Astrocyte (in vitro differentiated cells and primary cell): ENCODE data around the gene TTC7B. TPM values are rescaled to one million over a fixed set of nuclear protein-coding genes. Genes with fewer than 3 reads are reported as not detected.

ENCODE experiments used
- DNase-seq: peaks from one replicate; pipeline ENCODE4 v3.0.0-alpha.2; 2010; ENCODE audit warnings: low read depth
- FAIRE-seq: peaks from 2 replicates; lab custom pipeline; 2011; peaks lifted over from hg19 to GRCh38; lab: Jason Lieb, UNC
- H2AFZ ChIP-seq: 2 replicates; pipeline ENCODE4 v1.6.0; 2012; ENCODE audit warnings: low read depth, low read length, inconsistent platforms
- H3K27ac ChIP-seq: 2 replicates; pipeline ENCODE4 v1.5.1; 2011; ENCODE audit warnings: low read depth, low read length, inconsistent platforms
- H3K27me3 ChIP-seq: 2 replicates; pipeline ENCODE4 v1.6.0; 2011; ENCODE audit warnings: low read length, inconsistent platforms; ENCODE audit not compliant: insufficient read depth
- H3K36me3 ChIP-seq: 2 replicates; pipeline ENCODE4 v1.5.1; 2011; ENCODE audit warnings: low read length, inconsistent platforms; ENCODE audit not compliant: insufficient read depth
- H3K4me1 ChIP-seq: 2 replicates; pipeline ENCODE4 v1.5.1; 2011; ENCODE audit warnings: low read length, inconsistent platforms; ENCODE audit not compliant: insufficient read depth
- H3K4me2 ChIP-seq: 2 replicates; pipeline ENCODE4 v1.6.0; 2012; ENCODE audit warnings: low read length, inconsistent platforms
- H3K4me3 ChIP-seq: 2 replicates; pipeline ENCODE4 v1.5.1; 2011; ENCODE audit warnings: low read depth, mild to moderate bottlenecking, low read length, inconsistent platforms; ENCODE audit not compliant: insufficient read depth
- H3K79me2 ChIP-seq: 2 replicates; pipeline ENCODE4 v1.6.0; 2012; ENCODE audit warnings: mild to moderate bottlenecking, low read length, inconsistent platforms; ENCODE audit not compliant: insufficient read depth
- H3K9ac ChIP-seq: 2 replicates; pipeline ENCODE4 v1.6.0; 2012; ENCODE audit warnings: mild to moderate bottlenecking, low read length, inconsistent platforms
- H3K9me3 ChIP-seq: 2 replicates; pipeline ENCODE4 v1.5.1; 2012; ENCODE audit warnings: low read depth, mild to moderate bottlenecking, low read length, inconsistent platforms; ENCODE audit not compliant: insufficient read depth
- H4K20me1 ChIP-seq: 2 replicates; pipeline ENCODE4 v1.6.0; 2012; ENCODE audit warnings: low read length, inconsistent platforms; ENCODE audit not compliant: insufficient read depth
- H3K27ac Mint-ChIP-seq: one replicate; pipeline ENCODE4 v1.8.0; 2021; ENCODE audit warnings: mild to moderate bottlenecking, mixed read lengths; ENCODE audit not compliant: unreplicated experiment
- H3K27me3 Mint-ChIP-seq: one replicate; pipeline ENCODE4 v1.8.0; 2021; ENCODE audit warnings: low read depth, mixed read lengths; ENCODE audit not compliant: unreplicated experiment
- H3K36me3 Mint-ChIP-seq: one replicate; pipeline ENCODE4 v1.8.0; 2021; ENCODE audit warnings: low read depth, mixed read lengths; ENCODE audit not compliant: unreplicated experiment
- H3K4me1 Mint-ChIP-seq: one replicate; pipeline ENCODE4 v1.8.0; 2021; ENCODE audit warnings: low read depth, mixed read lengths; ENCODE audit not compliant: unreplicated experiment
- H3K4me3 Mint-ChIP-seq: one replicate; pipeline ENCODE4 v1.8.0; 2021; ENCODE audit warnings: mild to moderate bottlenecking, moderate library complexity, mixed read lengths; ENCODE audit not compliant: unreplicated experiment
- H3K9me3 Mint-ChIP-seq: one replicate; pipeline ENCODE4 v1.8.0; 2021; ENCODE audit warnings: mild to moderate bottlenecking, mixed read lengths; ENCODE audit not compliant: unreplicated experiment
- CTCF ChIP-seq: IDR thresholded peaks from 2 replicates; pipeline ENCODE4 v1.5.1; 2011; ENCODE audit warnings: low read depth, mild to moderate bottlenecking, inconsistent platforms, low read length, moderate library complexity; ENCODE audit not compliant: insufficient read depth
- EZH2 ChIP-seq: IDR thresholded peaks from 2 replicates; pipeline ENCODE4 v1.6.1; 2012; ENCODE audit warnings: mild to moderate bottlenecking, low read length, inconsistent platforms; ENCODE audit not compliant: insufficient read depth
- total RNA-seq: library from RNA; stranded (reverse); gene quantifications from 2 replicates; pipeline ENCODE4 v1.2.1, GENCODE V29; 2021

The TTC7B gene
- total RNA-seq, 1 donor from 2014 or later: 42.1 TPM

DNA sequence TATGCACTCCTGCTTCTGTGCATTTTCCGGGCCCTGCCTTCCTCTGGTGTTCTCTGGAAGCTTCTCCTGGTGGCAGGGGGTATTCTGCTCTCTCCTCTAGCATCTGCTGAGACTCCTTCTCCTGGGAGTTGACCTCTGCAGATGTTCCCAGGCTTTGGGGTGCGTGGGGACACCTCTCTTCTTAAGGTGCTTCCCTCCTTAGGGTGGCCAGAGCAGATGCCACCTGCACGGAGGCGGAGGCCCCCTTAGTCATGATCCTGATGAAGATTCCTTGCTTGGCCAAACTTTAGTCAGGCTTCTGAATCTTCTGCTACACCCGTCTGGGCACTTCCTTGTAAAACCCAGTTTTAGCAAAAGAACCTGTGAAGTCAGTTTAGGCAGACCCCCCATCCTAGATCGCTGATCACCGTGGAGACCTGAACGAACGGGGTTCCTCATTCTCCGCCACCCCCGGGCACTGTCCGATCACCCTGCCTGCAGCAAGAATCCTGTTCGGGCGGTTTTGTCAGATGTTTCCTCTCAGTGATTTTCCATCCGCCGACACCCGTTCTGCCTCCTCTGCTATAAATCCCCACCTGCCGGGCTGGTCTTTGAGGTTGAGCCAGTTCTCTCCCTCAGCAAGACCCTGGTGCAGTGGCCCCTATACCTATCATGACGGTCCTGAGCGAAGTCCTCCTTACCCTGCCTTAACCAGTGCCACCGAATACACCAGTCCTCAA, 307.5 kb downstream of the TTC7B start:
- Mint-ChIP-seq H3K4me1 (no peaks in the 10 kb centered on the region), H3K36me3 (peaks cover 2% of the 10 kb centered on the region), H3K27ac (no peak overlapping the region), H3K9me3 (peaks cover 2% of the 10 kb centered on the region), H3K4me3 (no peak overlapping the region), H3K27me3 (peaks cover 28% of the 10 kb centered on the region)
- H4K20me1 ChIP-seq: no peaks in the 10 kb centered on the region
- no peaks in the 10 kb centered on the region for H3K9me3 ChIP-seq
- H3K79me2 ChIP-seq: no peaks in the 10 kb centered on the region
- no peaks in the 10 kb centered on the region for H3K27me3 ChIP-seq
- H3K27ac ChIP-seq: no peak overlapping the region
- DNase-seq: no peak
- no peak overlapping the region for H3K4me2 ChIP-seq
- no peak for FAIRE-seq
- H3K9ac ChIP-seq: no peak overlapping the region
- H3K4me3 ChIP-seq: no peak overlapping the region
- H3K36me3 ChIP-seq: no peaks in the 10 kb centered on the region
- H3K4me1 ChIP-seq: no peaks in the 10 kb centered on the region
- H2AFZ ChIP-seq: no peak overlapping the region
- TF ChIP-seq EZH2: no peak
- no peak for TF ChIP-seq CTCF

DNA sequence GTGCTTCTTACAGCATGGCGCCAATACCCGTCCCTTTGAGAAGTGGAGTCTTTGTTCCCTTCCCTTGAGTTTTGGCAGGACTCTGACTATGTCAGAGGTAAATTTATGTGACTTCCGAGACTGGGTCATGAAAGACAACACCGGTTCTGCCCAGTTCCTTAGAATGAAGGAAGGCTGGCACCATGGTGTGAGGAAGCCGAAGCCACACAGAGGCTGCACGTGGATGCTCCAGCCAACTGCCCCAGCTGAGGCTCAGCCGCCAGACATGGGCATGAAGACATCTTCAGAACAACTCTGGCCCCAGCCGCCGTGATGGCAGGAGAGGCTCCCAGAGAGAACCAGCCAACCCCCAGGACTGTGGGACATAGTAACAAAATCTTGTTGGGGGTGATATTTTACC, 308.2 kb downstream of the TTC7B start:
- no peak for DNase-seq
- Histone ChIP-seq H3K4me2 (no peak overlapping the region), H2AFZ (no peak overlapping the region), H3K9me3 (no peaks in the 10 kb centered on the region), H3K27ac (no peak overlapping the region), H3K4me3 (no peak overlapping the region), H3K36me3 (no peaks in the 10 kb centered on the region), H3K79me2 (no peaks in the 10 kb centered on the region), H3K27me3 (no peaks in the 10 kb centered on the region), H4K20me1 (no peaks in the 10 kb centered on the region), H3K9ac (no peak overlapping the region), H3K4me1 (no peaks in the 10 kb centered on the region)
- H3K27me3 Mint-ChIP-seq: peaks cover 28% of the 10 kb centered on the region
- H3K4me1 Mint-ChIP-seq: no peaks in the 10 kb centered on the region
- TF ChIP-seq CTCF (no peak), EZH2 (no peak)
- H3K36me3 Mint-ChIP-seq: peaks cover 2% of the 10 kb centered on the region
- no peak overlapping the region for H3K4me3 Mint-ChIP-seq
- FAIRE-seq: no peak
- H3K9me3 Mint-ChIP-seq: peaks cover 2% of the 10 kb centered on the region
- no peak overlapping the region for H3K27ac Mint-ChIP-seq

DNA sequence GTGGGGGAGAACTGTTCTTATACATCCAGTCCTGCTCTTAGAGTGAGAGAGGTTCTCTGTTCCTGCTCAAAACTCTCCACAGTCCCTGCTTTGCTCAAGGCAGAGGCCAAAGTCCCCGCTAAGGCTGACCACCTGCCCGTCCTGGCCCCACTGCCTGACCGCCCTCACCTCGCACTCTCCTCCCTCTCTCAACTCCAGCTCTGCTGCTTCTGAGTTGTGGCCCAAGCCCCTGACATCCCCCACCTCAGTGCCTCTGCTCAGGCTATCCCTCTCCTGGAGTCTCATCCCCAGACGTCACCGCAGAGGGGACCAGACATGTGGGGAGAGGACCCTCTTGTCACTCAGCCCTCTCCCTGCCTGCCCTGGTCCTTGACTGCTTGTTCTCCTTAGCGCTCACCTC, 308.8 kb downstream of the TTC7B start:
- no peaks in the 10 kb centered on the region for H3K4me1 Mint-ChIP-seq
- H3K27me3 Mint-ChIP-seq: peaks cover 28% of the 10 kb centered on the region
- Histone ChIP-seq H3K4me2 (no peak overlapping the region), H3K9ac (no peak overlapping the region), H3K4me1 (no peaks in the 10 kb centered on the region), H3K9me3 (no peaks in the 10 kb centered on the region), H3K36me3 (no peaks in the 10 kb centered on the region), H3K4me3 (no peak overlapping the region), H3K27me3 (no peaks in the 10 kb centered on the region), H3K79me2 (no peaks in the 10 kb centered on the region), H2AFZ (no peak overlapping the region), H4K20me1 (no peaks in the 10 kb centered on the region), H3K27ac (no peak overlapping the region)
- peaks cover 2% of the 10 kb centered on the region for H3K36me3 Mint-ChIP-seq
- peaks cover 3% of the 10 kb centered on the region for H3K9me3 Mint-ChIP-seq
- H3K4me3 Mint-ChIP-seq: no peak overlapping the region
- no peak for TF ChIP-seq EZH2
- TF ChIP-seq CTCF: no peak
- H3K27ac Mint-ChIP-seq: no peak overlapping the region
- DNase-seq: no peak
- FAIRE-seq: no peak
